ENCODE results near the gene EIPR1. TPM values are rescaled to one million over a fixed set of nuclear protein-coding genes. Genes with fewer than 3 reads are reported as not detected.

The EIPR1 gene
- total and polyA plus RNA-seq, 2 of the 13 experiments (the other 11 are each of a cell fraction or from before 2014, with no cell fraction given): 70.0 to 96.3 TPM

- Histone ChIP-seq H4K20me1 (ENCODE audit: insufficient read depth, low read length) (no peaks in the 10 kb centered on the region), H3K36me3 (replicated peaks in 1 of 2; ENCODE audit: control insufficient read depth in 1 of 2, insufficient read depth in 2 of 2, low read length in 2 of 2) (peaks cover 11 to 30% of the 10 kb centered on the region in 2 experiments), H3K27ac (ENCODE audit: extremely low read length, insufficient read depth, low read length) (no peak overlapping the region), H3K9ac (ENCODE audit: insufficient read depth, low read depth, low read length) (no peak overlapping the region), H3K4me2 (ENCODE audit: low read depth, low read length) (no peak overlapping the region), H3K79me2 (ENCODE audit: insufficient read depth, low read length) (no peaks in the 10 kb centered on the region), H3K4me3 (replicated peaks in 1 of 3; ENCODE audit: insufficient read depth in 1 of 3, low read depth in 2 of 3, low read length in 3 of 3) (no peak overlapping the region), H3K4me1 (ENCODE audit: insufficient read depth, low read length) (no peaks in the 10 kb centered on the region), H3K9me3 (ENCODE audit: low read length) (no peaks in the 10 kb centered on the region), H3K27me3 (ENCODE audit: control insufficient read depth in 1 of 2, insufficient read depth in 2 of 2, low read length in 2 of 2) (no peaks in the 10 kb centered on the region), H2AFZ (ENCODE audit: low read length) (no peak overlapping the region)
- TF ChIP-seq ZNF607 (CRISPR knock-in tag; IDR thresholded peaks at IDR 0.05; ENCODE audit: borderline replicate concordance): no peak
- TF ChIP-seq SMAD9 (CRISPR knock-in tag; IDR thresholded peaks at IDR 0.05): no peak
- no peak for TF ChIP-seq JUNB (CRISPR knock-in tag; IDR thresholded peaks at IDR 0.05; ENCODE audit: borderline replicate concordance)
- TF ChIP-seq HOXD1 (CRISPR knock-in tag; IDR thresholded peaks at IDR 0.05): no peak
- no peak for TF ChIP-seq ZNF776 (CRISPR knock-in tag; IDR thresholded peaks at IDR 0.05)
- TF ChIP-seq MXD1 (CRISPR knock-in tag; IDR thresholded peaks at IDR 0.05): no peak
- TF ChIP-seq PATZ1 (CRISPR knock-in tag; IDR thresholded peaks at IDR 0.05): no peak
- no peak for TF ChIP-seq GPBP1L1 (CRISPR knock-in tag; IDR thresholded peaks at IDR 0.05)
- no peak for TF ChIP-seq KDM6A (CRISPR knock-in tag; IDR thresholded peaks at IDR 0.05; ENCODE audit: low read depth)
- no peak for TF ChIP-seq ZNF513 (CRISPR knock-in tag; conservative IDR thresholded peaks at IDR 0.05)
- TF ChIP-seq PAWR (CRISPR knock-in tag; IDR thresholded peaks at IDR 0.05; ENCODE audit: borderline replicate concordance): no peak
- no peak for TF ChIP-seq ZSCAN5A (CRISPR knock-in tag; IDR thresholded peaks at IDR 0.05; ENCODE audit: borderline replicate concordance)
- TF ChIP-seq FOXK1 (CRISPR knock-in tag; IDR thresholded peaks at IDR 0.05; ENCODE audit: borderline replicate concordance, low read depth): no peak
- no peak for TF ChIP-seq MED13 (CRISPR knock-in tag; IDR thresholded peaks at IDR 0.05)
- no peak for TF ChIP-seq SNAPC5 (CRISPR knock-in tag; IDR thresholded peaks at IDR 0.05; ENCODE audit: borderline replicate concordance)
- FAIRE-seq (no peak), ATAC-seq (no peak), DNase-seq (ENCODE audit: low spot score) (no peak)
- BruUV-seq (replicated peaks): no TSS peak
- POLR2A ChIA-PET: no interaction called here
- intact Hi-C loops (cut with micrococcal nuclease; ENCODE audit: unreplicated experiment) (no loop called here), in situ Hi-C loops (cut with HindIII; ENCODE audit: extremely low pct_ligation_motif_present, low pct_unique_long_range_greater_than_20kb) (no loop called here)
- 95% methylated on average over 14 of the region's 14 CpGs for WGBS (ENCODE audit: low lambda C conversion rate)
- CTCF ChIA-PET (ENCODE audit: low intra/inter-chr PET ratio, low total read pairs): no interaction called here
These were observed 204.6 kb downstream of the EIPR1 start for GRCh38 chr2:3173031-3173430.

Data from HepG2 (cell line).